Keratinocyte (primary cell): ENCODE results near the gene LANCL2. TPM values are rescaled to one million over a fixed set of nuclear protein-coding genes. Genes with fewer than 3 reads are reported as not detected.

Experiments
- DNase-seq: peaks from one replicate; pipeline ENCODE4 v3.0.0-alpha.2; 2011; ENCODE audit warnings: low read depth, missing footprints, low spot score
- FAIRE-seq: peaks from 2 replicates; lab custom pipeline; 2011; peaks lifted over from hg19 to GRCh38; lab: Jason Lieb, UNC
- H2AFZ ChIP-seq: 2 replicates; pipeline ENCODE4 v1.6.0; 2012; ENCODE audit warnings: low read length, control low read depth, inconsistent platforms; ENCODE audit not compliant: control insufficient read depth
- H3K27ac ChIP-seq: 2 replicates; pipeline ENCODE4 v1.5.1; 2011; ENCODE audit warnings: low read length; ENCODE audit not compliant: control insufficient read depth, insufficient read depth
- H3K27me3 ChIP-seq: 3 replicates; pipeline ENCODE4 v1.6.0; 2011; ENCODE audit warnings: low read length; ENCODE audit not compliant: control insufficient read depth, insufficient read depth; ENCODE audit errors: extremely low read depth
- H3K36me3 ChIP-seq, 2 experiments: 2 replicates in 1 of 2; 3 replicates in 1 of 2; pipeline ENCODE4 v1.5.1; 2011; ENCODE audit warnings: low read length in 2 of 2, mild to moderate bottlenecking in 1 of 2; ENCODE audit not compliant: control insufficient read depth in 2 of 2, insufficient read depth in 2 of 2; ENCODE audit errors: extremely low read depth in 1 of 2
- H3K4me1 ChIP-seq: 3 replicates; pipeline ENCODE4 v1.5.1; 2011; ENCODE audit warnings: low read length; ENCODE audit not compliant: control insufficient read depth, insufficient read depth; ENCODE audit errors: extremely low read depth
- H3K4me2 ChIP-seq: 3 replicates; pipeline ENCODE4 v1.6.0; 2011; ENCODE audit warnings: low read depth, low read length; ENCODE audit not compliant: control insufficient read depth, insufficient read depth; ENCODE audit errors: extremely low read depth
- H3K4me3 ChIP-seq, 3 experiments: fragments of 200-600 bp in 1 of 3; sonication (generic) in 1 of 3; 2 replicates in 2 of 3; 3 replicates in 1 of 3; pipeline ENCODE4 v1.5.1; 2011 to 2016; ENCODE audit warnings: low read length in 3 of 3, mild to moderate bottlenecking in 3 of 3, control low read depth in 2 of 3, inconsistent platforms in 1 of 3, low read depth in 1 of 3, mixed read lengths in 1 of 3, mixed run types in 1 of 3, moderate library complexity in 1 of 3; ENCODE audit not compliant: control insufficient read depth in 2 of 3, insufficient read depth in 2 of 3; ENCODE audit errors: extremely low read depth in 1 of 3
- H3K79me2 ChIP-seq: 2 replicates; pipeline ENCODE4 v1.6.0; 2012; ENCODE audit warnings: low read length; ENCODE audit not compliant: control insufficient read depth, insufficient read depth
- H3K9ac ChIP-seq: 3 replicates; pipeline ENCODE4 v1.6.0; 2011; ENCODE audit warnings: low read length; ENCODE audit not compliant: control insufficient read depth, insufficient read depth; ENCODE audit errors: extremely low read depth
- H3K9me1 ChIP-seq: 3 replicates; pipeline ENCODE4 v1.6.0; 2011; ENCODE audit warnings: low read length; ENCODE audit not compliant: control insufficient read depth, insufficient read depth; ENCODE audit errors: extremely low read depth
- H3K9me3 ChIP-seq: 2 replicates; pipeline ENCODE4 v1.5.1; 2012; ENCODE audit warnings: low read depth, low read length; ENCODE audit not compliant: control insufficient read depth
- H4K20me1 ChIP-seq: 3 replicates; pipeline ENCODE4 v1.6.0; 2011; ENCODE audit warnings: low read length; ENCODE audit not compliant: control insufficient read depth, insufficient read depth; ENCODE audit errors: extremely low read depth
- CTCF ChIP-seq, 3 experiments: IDR thresholded peaks in 1 of 3; conservative IDR thresholded peaks in 1 of 3; optimal IDR thresholded peaks in 1 of 3; 2 replicates in 2 of 3; 3 replicates in 1 of 3; pipeline versions ENCODE3 to v1.5.1; 2011; ENCODE audit warnings: low read length in 3 of 3, mild to moderate bottlenecking in 3 of 3, moderate library complexity in 2 of 3, control low read depth in 1 of 3, inconsistent platforms in 1 of 3; ENCODE audit not compliant: insufficient read depth in 2 of 3; ENCODE audit errors: extremely low read depth in 1 of 3
- EZH2 ChIP-seq: IDR thresholded peaks from one replicate; pipeline ENCODE4 v1.6.1; 2012; ENCODE audit warnings: inconsistent platforms, mild to moderate bottlenecking, low read length, moderate library complexity
- dilution Hi-C: fragments of 300-500 bp; cut with MboI; formaldehyde crosslinking; loops from one replicate; pipeline ENCODE4 v1.7.0; 2020; ENCODE audit warnings: low sequenced_read_pairs; ENCODE audit not compliant: extremely low pct_ligation_motif_present
- polyA plus RNA-seq, 5 experiments: library from polyadenylated mRNA; depleted of rRNA in 3 of 5; stranded (reverse) in 3 of 5; stranded (forward) in 1 of 5; unstranded in 1 of 5; fragments of >200 nt; gene quantifications; 1 replicate in 1 of 5; 2 replicates in 3 of 5; 3 replicates in 1 of 5; pipeline versions ENCODE4 v1.2.1 to v1.2.3, GENCODE V29; 2011 to 2012; ENCODE audit warnings: missing spikeins in 2 of 5, low read depth in 1 of 5, low replicate concordance in 1 of 5

Gene LANCL2
- polyA plus RNA-seq, 1 donor (not counting 4 experiments of a cell fraction or from before 2014, with no cell fraction given): 14.5 TPM

DNA sequence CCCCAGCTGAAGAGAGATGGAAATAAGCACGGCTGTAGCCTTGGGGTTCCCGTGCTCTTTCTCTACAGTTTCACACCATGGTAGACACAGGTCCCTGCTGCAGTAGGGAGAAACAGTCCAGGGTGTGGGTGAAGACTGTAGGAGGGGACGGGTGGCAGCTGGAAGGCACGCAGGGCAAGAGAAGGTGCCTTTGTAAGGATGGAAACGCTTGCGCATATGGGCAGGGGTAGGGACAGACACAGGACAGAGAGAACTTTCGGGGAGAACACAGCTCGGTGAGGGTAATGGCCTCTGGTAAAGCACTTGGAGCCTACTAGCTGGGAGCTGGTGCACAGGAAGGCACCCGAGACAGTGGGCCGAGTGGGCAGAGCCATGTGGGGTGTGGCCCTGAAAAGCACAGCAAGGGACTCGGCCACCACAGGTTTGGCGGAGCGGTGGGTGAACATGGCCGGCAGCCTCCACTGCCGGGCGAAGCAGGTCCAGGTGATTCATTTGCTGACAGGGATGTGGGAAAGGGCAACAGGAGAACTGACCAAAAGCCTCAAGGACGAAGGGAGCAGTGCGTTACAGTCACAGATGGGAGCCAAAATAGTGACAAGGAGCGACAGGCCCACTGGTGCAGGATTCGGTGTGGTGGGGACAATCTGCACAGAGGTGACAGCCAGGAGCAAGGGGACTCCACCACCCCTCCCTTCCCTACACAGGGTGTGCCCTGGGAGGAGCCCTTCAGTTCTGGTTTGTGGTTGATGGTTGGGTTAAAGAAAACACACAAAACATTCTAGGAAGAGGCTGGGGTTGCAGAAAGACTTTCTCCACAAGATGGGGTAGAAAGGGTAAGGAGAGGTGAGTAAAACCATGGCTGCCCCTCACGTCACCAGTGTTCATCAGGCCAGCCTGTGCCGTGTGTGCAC, 110.1 kb downstream of the LANCL2 start:
- TF ChIP-seq CTCF (optimal IDR thresholded peaks at IDR 0.05 in 1 of 3, IDR thresholded peaks at IDR 0.05 in 1 of 3, conservative IDR thresholded peaks at IDR 0.05 in 1 of 3; ENCODE audit: extremely low read depth in 1 of 3, insufficient read depth in 2 of 3, low read length in 3 of 3): no peak
- Histone ChIP-seq H3K9me1 (no peaks in the 10 kb centered on the region), H3K27ac (no peak overlapping the region), H4K20me1 (no peaks in the 10 kb centered on the region), H3K9me3 (no peaks in the 10 kb centered on the region), H3K9ac (no peak overlapping the region), H3K27me3 (no peaks in the 10 kb centered on the region), H2AFZ (no peak overlapping the region), H3K79me2 (no peaks in the 10 kb centered on the region), H3K4me2 (no peak overlapping the region), H3K4me3 (no peak overlapping the region), H3K36me3 (peaks cover 3 to 5% of the 10 kb centered on the region in 2 experiments), H3K4me1 (no peaks in the 10 kb centered on the region)
- DNase-seq: no peak
- FAIRE-seq: no peak
- dilution Hi-C loops: no loop called here

- Histone ChIP-seq H3K4me3 (no peak overlapping the region), H3K9ac (no peak overlapping the region), H3K79me2 (no peaks in the 10 kb centered on the region), H3K9me3 (no peaks in the 10 kb centered on the region), H3K4me1 (no peaks in the 10 kb centered on the region), H3K27ac (no peak overlapping the region), H4K20me1 (no peaks in the 10 kb centered on the region), H3K4me2 (no peak overlapping the region), H3K9me1 (no peaks in the 10 kb centered on the region), H3K36me3 (peaks cover 3 to 6% of the 10 kb centered on the region in 2 experiments), H2AFZ (no peak overlapping the region), H3K27me3 (no peaks in the 10 kb centered on the region)
- no peak for TF ChIP-seq CTCF (optimal IDR thresholded peaks at IDR 0.05 in 1 of 3, IDR thresholded peaks at IDR 0.05 in 1 of 3, conservative IDR thresholded peaks at IDR 0.05 in 1 of 3; ENCODE audit: extremely low read depth in 1 of 3, insufficient read depth in 2 of 3, low read length in 3 of 3)
- no peak for TF ChIP-seq EZH2
- no peak for DNase-seq
- dilution Hi-C loops: no loop called here
- no peak for FAIRE-seq
These were observed 111.0 kb downstream of the LANCL2 start for GRCh38 chr7:55475855-55476803.
